HG03521 (cell line): ENCODE data around the gene XRCC6.
A peak's percentile ranks its signal among the peaks of the same experiment; 100 is the strongest.
"Not testable (repeated sequence)": the region's sequence is repeated elsewhere in the genome, so short reads cannot be mapped to it uniquely, and the experiment has no call there.

Experiments
- ATAC-seq: cut with Tn5 transposase; IDR thresholded peaks from one replicate; pipeline ENCODE4 v1.9.1; 2021; ENCODE audit warnings: mild to moderate bottlenecking, moderate library complexity; ENCODE audit not compliant: unreplicated experiment

The XRCC6 gene

GRCh38 chr22:41598081-41598480 lies 23.0 kb upstream of the XRCC6 start:
- no peak for ATAC-seq

- ATAC-seq, result no peak
These were observed 22.0 kb upstream of the XRCC6 start for GRCh38 chr22:41598891-41599635.

- ATAC-seq, result no peak
These were observed 20.1 kb upstream of the XRCC6 start for GRCh38 chr22:41600976-41601375.

- no peak for ATAC-seq
These were observed 17.2 kb upstream of the XRCC6 start for GRCh38 chr22:41603873-41604332.

- no peak for ATAC-seq
These were observed 12.7 kb upstream of the XRCC6 start for GRCh38 chr22:41608386-41608785.

- ATAC-seq, result no peak
These were observed 8.3 kb upstream of the XRCC6 start for GRCh38 chr22:41612603-41613306.

- no peak for ATAC-seq
These were observed 7.6 kb upstream of the XRCC6 start for GRCh38 chr22:41613456-41613855.

- no peak for ATAC-seq
These were observed 1.0 kb upstream of the XRCC6 start for GRCh38 chr22:41619979-41620588.

GRCh38 chr22:41620589-41621098 lies 451 bp upstream of the XRCC6 start, which contains the start of gene DESI1:
Gene DESI1, minus strand, starts transcription at chr22:41621043. Its CDS starts 204 bp downstream, at chr22:41620839.
- peak; percentile 19 for ATAC-seq

GRCh38 chr22:41621911-41622179 lies 750 bp downstream of the XRCC6 start:
- ATAC-seq, result no peak

GRCh38 chr22:41625577-41625976 lies 4.5 kb downstream of the XRCC6 start:
- no peak for ATAC-seq

- ATAC-seq, result not testable (repeated sequence)
These were observed 10.0 kb downstream of the XRCC6 start for GRCh38 chr22:41631115-41631514.

GRCh38 chr22:41631615-41632014 lies 10.5 kb downstream of the XRCC6 start:
- ATAC-seq, result not testable (repeated sequence)

- ATAC-seq, result not testable (repeated sequence)
These were observed 13.5 kb downstream of the XRCC6 start for GRCh38 chr22:41634610-41635009.

GRCh38 chr22:41636467-41636866 lies 15.4 kb downstream of the XRCC6 start:
- ATAC-seq, result no peak

GRCh38 chr22:41637623-41638022 lies 16.5 kb downstream of the XRCC6 start:
- ATAC-seq, result not testable (repeated sequence)

GRCh38 chr22:41638124-41638523 lies 17.0 kb downstream of the XRCC6 start:
- no peak for ATAC-seq

GRCh38 chr22:41638748-41639147 lies 17.7 kb downstream of the XRCC6 start:
- ATAC-seq, result no peak

GRCh38 chr22:41641854-41642253 lies 20.8 kb downstream of the XRCC6 start:
- ATAC-seq, result no peak

- ATAC-seq, result no peak
These were observed 21.4 kb downstream of the XRCC6 start for GRCh38 chr22:41642331-41643110.

- ATAC-seq, result no peak
These were observed 26.7 kb downstream of the XRCC6 start for GRCh38 chr22:41647771-41648170.
